ENCODE data around the gene CADPS2.

GRCh38 chr7:122746948-122747347 is 139.3 kb downstream of the CADPS2 start:
- TF ChIP-seq TAF1 (IDR thresholded peaks at IDR 0.05; ENCODE audit: low read depth, low read length): no peak
- no peak for TF ChIP-seq POLR2A (IDR thresholded peaks at IDR 0.05; ENCODE audit: low read depth, low read length)
- TF ChIP-seq PAX5 (IDR thresholded peaks at IDR 0.05; ENCODE audit: insufficient read depth, low read length, severe bottlenecking): no peak
- TF ChIP-seq POLR2AphosphoS5 (IDR thresholded peaks at IDR 0.05; ENCODE audit: low read depth, low read length): no peak
- TF ChIP-seq SPI1 (IDR thresholded peaks at IDR 0.05; ENCODE audit: low read depth, low read length): no peak
- TF ChIP-seq POU2F2 (IDR thresholded peaks at IDR 0.05; ENCODE audit: low read depth, low read length): no peak
